Right lobe of liver (tissue), 6 donors: ENCODE results near the gene ZBTB21. TPM values are rescaled to one million over a fixed set of nuclear protein-coding genes. Genes with fewer than 3 reads are reported as not detected.

Experiments used
- ATAC-seq, 4 donors: fragments of 200-7000 bp; cut with Tn5 transposase; one replicate each; pipeline ENCODE4 v1.9.1; 2020; ENCODE audit warnings: mild to moderate bottlenecking in 4 of 4, moderate library complexity in 4 of 4
- DNase-seq, 3 donors: peaks; one replicate each; pipeline ENCODE4 v3.0.0-alpha.2; 2020
- H3K27ac ChIP-seq, 3 donors: fragments of 200-600 bp; one replicate each; pipeline ENCODE4 v1.8.0; 2022
- H3K27me3 ChIP-seq, 2 donors: fragments of 200-600 bp; one replicate each; pipeline ENCODE4 v1.8.0; 2022
- H3K36me3 ChIP-seq, 4 donors: fragments of 200-600 bp; sonication (generic) in 1 of 4; one replicate each; pipeline versions ENCODE4 v1.5.1 to v1.8.0; 2017 to 2022; ENCODE audit warnings: control low read depth in 1 of 4
- H3K4me1 ChIP-seq, 4 donors: fragments of 200-600 bp; sonication (generic) in 1 of 4; one replicate each; pipeline versions ENCODE4 v1.5.1 to v1.8.0; 2017 to 2022; ENCODE audit warnings: control low read depth in 1 of 4
- H3K4me3 ChIP-seq, 3 donors: fragments of 200-600 bp; one replicate each; pipeline ENCODE4 v1.8.0; 2022
- H3K9me3 ChIP-seq, 4 donors: fragments of 200-600 bp; sonication (generic) in 1 of 4; one replicate each; pipeline versions ENCODE4 v1.5.1 to v1.8.0; 2017 to 2022; ENCODE audit warnings: control low read depth in 1 of 4
- CTCF ChIP-seq, 4 donors: fragments of 200-600 bp in 3 of 4; fragments of 450-650 bp in 1 of 4; IDR thresholded peaks; one replicate each; pipeline versions ENCODE4 v1.5.1 to v1.8.0; 2016 to 2022; ENCODE audit warnings: antibody characterized with exemption in 4 of 4, mild to moderate bottlenecking in 2 of 4
- POLR2A ChIP-seq: fragments of 450-650 bp; IDR thresholded peaks from one replicate; pipeline ENCODE4 v1.6.1; 2017; ENCODE audit warnings: antibody characterized with exemption, mild to moderate bottlenecking
- WGBS: methylation state at CpG from one replicate; pipeline ENCODE4 v1.1.6; 2018; ENCODE audit warnings: low coverage, low lambda C conversion rate; ENCODE audit not compliant: insufficient coverage; ENCODE audit errors: missing lambda C conversion rate; 5-methylcytosine and 5-hydroxymethylcytosine counted together
- intact Hi-C, 2 donors: fragments of 100-400 bp; cut with DNase I; formaldehyde crosslinking; loops; one replicate each; pipeline versions ENCODE4 v1.11.2 to v1.14.1; 2022
- total RNA-seq, 6 experiments: library from RNA; depleted of rRNA in 2 of 6; stranded (reverse); fragments of >200 nt in 2 of 6; fragmentation: NEBNext Ultra II Directional in 3 of 6; extraction: Animal tissue kit (Norgen Biotek cat#: 25700) in 3 of 6; gene quantifications; one replicate each; pipeline versions ENCODE4 v1.1.0 to v1.2.4, GENCODE V29; 2016 to 2023
- donor health status: DM: no; HTN: yes; CAD: no.
- donor health status: DM: no; HTN: no; CAD: no.
- donor health status: DM: no; HTN: no; CAD: no.
- donor health status: DM: no; HTN: yes; CAD: no.
- donor health status: DM: no; HTN: yes; CAD: no.

Gene ZBTB21
- total RNA-seq, 6 experiments from 2014 or later: 3.0 to 28.5 (median 11.2) TPM

- WGBS: 79% methylated on average over 10 of the region's 11 CpGs
- ATAC-seq: no peak
- TF ChIP-seq POLR2A (no peak), CTCF (IDR thresholded peaks at IDR 0.05) (no peak)
These were observed 43.9 kb downstream of the ZBTB21 start for GRCh38 chr21:41966041-41966833.

GRCh38 chr21:41965461-41966013 lies 44.6 kb downstream of the ZBTB21 start:
- H3K4me1 ChIP-seq: no peaks in the 10 kb centered on the region
- TF ChIP-seq POLR2A (no peak), CTCF (IDR thresholded peaks at IDR 0.05) (no peak)
- intact Hi-C loops: no loop called here
- no peaks in the 10 kb centered on the region for H3K9me3 ChIP-seq
- H3K4me3 ChIP-seq: no peak overlapping the region
- H3K27me3 ChIP-seq: no peaks in the 10 kb centered on the region
- ATAC-seq: no peak
- H3K27ac ChIP-seq: no peak overlapping the region
- no peaks in the 10 kb centered on the region for H3K36me3 ChIP-seq
- no peak for DNase-seq
- WGBS: 79% methylated on average over 8 of the region's 10 CpGs

More at GRCh38 chr21:41966041-41966833, 43.9 kb downstream of the ZBTB21 start:
- Histone ChIP-seq H3K27ac (no peak overlapping the region), H3K4me1 (no peaks in the 10 kb centered on the region), H3K36me3 (no peaks in the 10 kb centered on the region), H3K4me3 (no peak overlapping the region), H3K9me3 (no peaks in the 10 kb centered on the region), H3K27me3 (no peaks in the 10 kb centered on the region)
- DNase-seq: peak in 1 of 3 donors; percentile 25
- intact Hi-C loops: no loop called here

- TF ChIP-seq POLR2A (no peak), CTCF (IDR thresholded peaks at IDR 0.05) (no peak)
- no peak overlapping the region for H3K4me3 ChIP-seq
- H3K36me3 ChIP-seq: no peaks in the 10 kb centered on the region
- no peaks in the 10 kb centered on the region for H3K9me3 ChIP-seq
- no peak for ATAC-seq
- no peaks in the 10 kb centered on the region for H3K27me3 ChIP-seq
- WGBS: 32% methylated on average over 5 of the region's 5 CpGs
- no peak overlapping the region for H3K27ac ChIP-seq
- DNase-seq: no peak
- no peaks in the 10 kb centered on the region for H3K4me1 ChIP-seq
- intact Hi-C loops: no loop called here
These were observed 45.1 kb downstream of the ZBTB21 start for GRCh38 chr21:41965045-41965444.

- 50% methylated on average over 5 of the region's 8 CpGs for WGBS
- no peak for TF ChIP-seq CTCF (IDR thresholded peaks at IDR 0.05)
- TF ChIP-seq POLR2A: no peak
- H3K4me1 ChIP-seq: no peaks in the 10 kb centered on the region
- no peaks in the 10 kb centered on the region for H3K27me3 ChIP-seq
- intact Hi-C loops: no loop called here
- ATAC-seq: no peak
- no peak overlapping the region for H3K4me3 ChIP-seq
- no peaks in the 10 kb centered on the region for H3K36me3 ChIP-seq
- H3K9me3 ChIP-seq: no peaks in the 10 kb centered on the region
- no peak for DNase-seq
- no peak overlapping the region for H3K27ac ChIP-seq
These were observed 46.0 kb downstream of the ZBTB21 start for GRCh38 chr21:41964171-41964570.
